Tongue (tissue), 2 donors: ENCODE results near the gene TRRAP. TPM values are rescaled to one million over a fixed set of nuclear protein-coding genes. Genes with fewer than 3 reads are reported as not detected.
"Not testable (repeated sequence)": the region's sequence is repeated elsewhere in the genome, so short reads cannot be mapped to it uniquely, and the experiment has no call there.

Experiments used
- DNase-seq: peaks from one replicate; pipeline ENCODE4 v3.0.0-alpha.2; 2015
- total RNA-seq: library from RNA; depleted of rRNA; stranded (reverse); fragments of >200 nt; gene quantifications from one replicate; pipeline ENCODE4 v1.2.3, GENCODE V29; 2014

TRRAP gene
- 34.6 TPM for total RNA-seq

DNA sequence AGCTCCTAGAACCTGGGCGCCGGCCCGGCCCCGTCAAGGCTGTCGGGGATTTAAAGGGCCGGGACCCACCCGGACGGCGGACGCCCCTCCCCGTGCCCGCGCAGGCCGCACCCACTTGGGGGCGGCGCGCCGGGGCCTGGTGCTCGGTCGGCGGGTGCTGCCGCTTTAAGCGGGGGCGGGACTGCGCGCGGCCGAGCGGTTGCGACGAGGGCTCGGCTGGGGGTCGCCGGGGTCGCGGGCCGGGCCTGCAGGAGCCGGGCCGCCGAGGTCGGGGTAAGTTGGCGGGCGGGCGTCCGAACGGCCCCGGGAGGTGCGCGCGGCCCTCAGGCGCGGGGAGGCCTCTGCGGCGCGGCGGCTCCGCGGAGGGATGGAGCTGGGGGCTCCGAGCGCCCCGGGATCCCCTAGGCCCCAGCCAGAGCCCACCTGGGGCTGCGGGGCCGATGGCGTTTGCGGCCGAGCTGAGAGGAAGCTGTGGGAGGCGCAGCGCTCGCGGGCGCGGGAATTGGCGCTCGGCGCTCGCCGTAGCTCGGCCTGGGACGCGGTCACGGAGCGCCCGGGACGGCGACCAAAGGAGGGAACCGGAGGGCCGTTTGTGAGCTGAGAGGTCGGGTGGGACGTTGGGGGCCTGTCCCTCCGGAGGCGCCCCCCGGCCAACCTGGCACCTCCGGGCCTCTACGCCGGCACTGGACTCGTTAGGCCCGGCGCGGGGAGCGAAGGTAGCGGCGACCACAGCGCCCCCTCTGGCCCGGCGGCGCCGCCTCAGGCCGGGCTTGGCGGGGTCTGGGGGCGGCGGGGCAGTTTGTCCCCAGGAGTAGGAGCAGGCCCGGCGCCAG lies at the start of gene TRRAP:
TRRAP (plus strand) TSS at position 168 of the 833 bp plus-strand sequence. CDS start 2,619 bp downstream, outside the sequence.
- DNase-seq: peak; percentile 84

- DNase-seq: no peak
Observed at GRCh38 chr7:98830972-98831548, 47.3 kb upstream of the TRRAP start.

- no peak for DNase-seq
Observed at GRCh38 chr7:98831641-98832221, 46.6 kb upstream of the TRRAP start.

DNA sequence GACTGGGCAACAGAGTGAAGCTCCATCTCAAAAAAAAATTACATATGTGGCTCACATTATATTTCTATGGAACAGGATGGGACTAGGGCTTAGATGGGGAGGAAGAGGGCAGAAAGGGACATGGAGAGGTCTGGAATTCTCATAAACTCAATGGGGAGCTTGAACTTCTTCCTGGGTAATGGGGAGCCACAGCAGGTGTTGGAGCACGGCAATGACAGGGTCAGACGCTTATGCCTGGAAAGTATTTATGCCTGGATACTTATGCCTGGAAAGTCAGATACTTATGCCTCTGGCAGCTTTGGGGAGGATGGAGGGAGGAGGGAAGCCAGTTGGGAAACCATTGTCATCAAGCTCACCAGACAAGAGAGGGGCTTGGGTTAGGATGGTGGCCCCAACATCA lies 45.3 kb upstream of the TRRAP start:
- no peak for DNase-seq

GRCh38 chr7:98834949-98835348 lies 43.4 kb upstream of the TRRAP start:
- DNase-seq: no peak

DNA sequence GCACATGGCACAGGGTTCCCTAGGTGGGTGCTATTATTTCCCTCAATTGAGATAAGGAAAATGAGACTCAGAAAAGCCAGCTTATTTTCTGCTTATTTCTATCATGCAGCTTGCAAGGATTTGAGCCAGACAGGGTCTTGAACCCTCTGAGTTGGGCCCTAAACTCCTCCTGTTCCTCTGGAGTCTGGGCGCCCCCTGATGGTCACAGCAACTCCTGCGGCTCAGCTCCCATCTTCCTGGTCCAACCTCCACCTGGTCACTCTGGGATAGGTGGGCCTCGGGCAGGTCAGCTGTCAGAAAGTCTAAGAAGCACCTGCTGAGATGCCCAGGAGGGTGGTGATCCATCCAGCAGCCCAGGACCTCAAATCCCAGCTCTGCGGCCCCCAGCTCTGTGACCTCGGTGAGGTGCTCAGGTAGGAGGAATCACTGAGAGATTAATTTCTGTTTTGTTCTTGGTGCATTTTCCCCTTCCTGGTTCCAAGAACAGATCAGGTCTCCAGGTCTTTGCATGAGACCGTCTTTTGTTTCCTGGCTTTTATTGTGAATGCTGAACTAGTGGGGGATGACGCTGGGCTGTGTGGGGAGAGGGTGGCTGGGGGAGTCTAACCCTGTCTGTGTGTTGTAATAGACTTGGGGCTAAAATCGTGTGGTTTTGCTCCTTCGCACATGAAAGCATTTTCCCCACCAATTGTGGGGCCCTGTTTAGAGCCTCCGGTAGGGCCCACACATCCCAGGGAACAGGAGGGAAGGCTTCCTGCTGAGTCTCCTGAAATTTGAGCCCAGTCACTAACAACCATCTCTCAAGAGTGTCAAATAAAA lies 41.3 kb upstream of the TRRAP start:
- DNase-seq: peak; percentile 60

DNA sequence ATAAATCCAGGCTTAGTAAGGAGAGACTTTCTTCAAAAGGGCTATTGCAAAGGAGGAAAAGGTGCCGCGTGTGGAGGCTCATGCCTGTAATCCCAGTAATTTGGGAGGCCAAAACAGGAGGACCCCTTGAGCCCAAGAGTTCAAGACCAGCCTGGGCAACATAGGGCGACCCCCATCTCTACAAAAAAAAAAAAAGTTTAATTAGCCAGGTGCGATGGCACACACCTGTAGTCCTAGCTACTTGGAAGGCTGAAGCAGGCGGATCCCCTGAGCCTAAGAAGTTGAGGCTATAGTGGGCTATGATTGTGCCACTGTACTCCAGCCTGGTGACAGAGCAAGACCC lies 40.7 kb upstream of the TRRAP start:
- no peak for DNase-seq

- DNase-seq: no peak
Observed at GRCh38 chr7:98840096-98840495, 38.2 kb upstream of the TRRAP start.

DNA sequence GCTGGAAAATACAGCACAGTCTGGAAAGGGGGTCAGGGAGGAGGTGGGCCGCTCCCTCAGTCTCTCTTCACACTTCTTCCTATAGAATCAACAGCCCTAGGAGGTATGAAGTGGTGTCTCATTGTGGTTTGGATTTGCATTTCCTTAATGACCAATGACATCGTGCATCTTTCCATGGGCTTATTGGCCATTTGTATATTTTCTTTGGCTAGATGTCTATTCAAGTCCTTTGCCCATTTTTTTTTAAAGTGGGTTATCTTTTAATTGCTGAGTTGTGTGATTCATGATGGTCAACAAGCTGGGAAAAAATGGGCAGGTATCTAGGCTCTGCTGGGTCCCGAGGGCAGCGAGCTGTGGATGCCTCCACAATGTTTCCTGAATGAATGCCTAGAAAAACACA lies 37.6 kb upstream of the TRRAP start:
- no peak for DNase-seq

DNA sequence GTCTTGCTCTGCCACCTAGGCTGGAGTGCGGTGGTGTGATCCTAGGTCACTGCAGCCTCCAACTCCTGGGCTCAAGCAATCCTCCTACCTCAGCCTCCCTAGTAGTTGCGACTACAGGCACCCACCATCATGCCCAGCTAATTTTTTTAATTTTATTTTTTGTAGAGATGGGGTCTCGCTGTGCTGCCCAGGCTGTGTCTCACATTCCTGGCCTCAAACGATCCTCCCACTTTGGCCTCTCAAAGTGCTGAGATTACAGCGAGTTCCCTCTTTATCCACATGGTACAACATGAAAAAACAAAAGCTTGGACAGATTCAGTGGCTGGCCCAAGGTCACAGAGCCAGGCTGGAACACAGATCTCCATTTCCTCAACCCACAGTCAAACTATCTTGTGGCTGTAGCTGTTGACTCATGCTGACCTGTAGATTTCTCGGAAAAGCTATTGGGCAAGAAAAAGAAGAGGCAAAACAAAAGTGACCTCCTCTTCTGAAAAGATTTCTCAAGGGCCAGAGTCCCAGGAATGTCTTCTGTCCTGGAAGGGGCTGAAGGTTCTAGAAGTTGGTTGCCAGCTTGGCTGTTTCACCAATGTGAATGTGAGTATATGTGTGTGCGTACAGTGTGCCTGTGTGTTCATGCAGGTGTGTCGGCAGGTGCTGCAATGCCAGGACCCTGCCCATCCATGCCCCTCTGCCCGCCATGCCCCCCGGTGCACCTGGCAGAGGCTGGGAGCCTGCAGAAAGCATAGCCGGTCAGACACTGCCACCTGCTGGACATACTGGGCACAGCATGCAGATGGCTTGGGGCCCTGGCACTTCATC lies 36.9 kb upstream of the TRRAP start:
- DNase-seq: peak; percentile 68

- not testable (repeated sequence) for DNase-seq
Observed at GRCh38 chr7:98842552-98842951, 35.8 kb upstream of the TRRAP start.

DNA sequence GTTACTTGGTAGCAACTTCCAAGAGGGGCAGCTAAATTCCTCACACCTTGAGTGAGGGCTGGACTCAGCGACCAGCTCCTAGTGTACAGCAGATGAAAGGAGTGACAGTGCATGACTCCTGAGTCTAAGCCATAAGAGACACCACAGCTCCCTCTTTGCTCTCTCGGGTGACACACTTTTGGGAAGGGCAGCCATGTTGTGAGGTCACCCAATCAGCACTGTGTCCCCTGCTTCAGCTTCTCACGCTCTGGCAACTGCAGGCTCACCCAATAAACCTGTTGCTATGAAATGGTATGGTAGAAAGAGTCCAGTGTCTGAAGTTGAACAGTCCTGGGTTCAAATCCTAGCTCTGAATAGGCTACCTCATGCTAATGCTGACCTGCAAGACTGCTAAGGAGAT lies 29.4 kb upstream of the TRRAP start:
- no peak for DNase-seq

- DNase-seq: no peak
Observed at GRCh38 chr7:98852826-98853225, 25.5 kb upstream of the TRRAP start.

DNA sequence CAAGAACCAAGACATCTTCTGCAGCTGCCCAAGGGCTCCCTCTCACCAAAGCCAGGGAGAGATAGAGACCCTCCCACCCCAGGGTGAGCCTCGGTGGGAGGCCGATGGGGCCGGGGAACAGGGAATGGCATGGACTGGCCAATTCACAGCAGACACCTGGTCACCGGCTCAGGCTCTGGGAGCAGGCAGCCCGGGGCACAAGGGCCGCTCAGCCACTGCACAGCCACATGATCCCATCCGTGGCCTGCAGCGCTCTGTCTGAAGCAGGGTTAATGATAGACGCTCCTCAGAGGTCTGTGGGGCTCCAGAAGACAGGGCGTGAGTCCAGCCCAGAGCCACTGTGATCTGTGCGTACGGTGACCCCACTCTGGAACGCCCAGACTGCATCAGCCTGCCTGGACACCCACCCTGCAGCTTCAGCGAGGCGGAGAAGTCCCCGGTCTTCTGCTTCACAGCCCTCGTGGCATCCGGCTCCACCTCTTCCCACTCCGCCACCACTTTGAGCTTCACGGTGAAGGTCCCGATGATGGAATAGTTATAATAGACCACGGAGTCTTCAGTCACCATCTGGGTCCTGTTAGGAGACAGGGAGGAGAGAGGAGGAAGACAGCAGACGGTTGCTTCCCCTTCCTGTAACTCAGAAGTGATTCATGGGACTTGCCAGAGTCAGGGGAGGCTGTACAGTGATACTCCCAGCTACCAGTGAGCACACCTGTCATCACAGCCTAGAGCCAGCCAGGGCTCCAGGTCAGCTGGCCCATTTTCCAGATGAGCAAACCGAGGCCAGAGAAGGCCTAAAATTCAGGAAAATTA lies 22.5 kb upstream of the TRRAP start:
- DNase-seq: no peak

- no peak for DNase-seq
Observed at GRCh38 chr7:98860071-98860470, 18.3 kb upstream of the TRRAP start.

- no peak for DNase-seq
Observed at GRCh38 chr7:98862203-98862602, 16.1 kb upstream of the TRRAP start.

DNA sequence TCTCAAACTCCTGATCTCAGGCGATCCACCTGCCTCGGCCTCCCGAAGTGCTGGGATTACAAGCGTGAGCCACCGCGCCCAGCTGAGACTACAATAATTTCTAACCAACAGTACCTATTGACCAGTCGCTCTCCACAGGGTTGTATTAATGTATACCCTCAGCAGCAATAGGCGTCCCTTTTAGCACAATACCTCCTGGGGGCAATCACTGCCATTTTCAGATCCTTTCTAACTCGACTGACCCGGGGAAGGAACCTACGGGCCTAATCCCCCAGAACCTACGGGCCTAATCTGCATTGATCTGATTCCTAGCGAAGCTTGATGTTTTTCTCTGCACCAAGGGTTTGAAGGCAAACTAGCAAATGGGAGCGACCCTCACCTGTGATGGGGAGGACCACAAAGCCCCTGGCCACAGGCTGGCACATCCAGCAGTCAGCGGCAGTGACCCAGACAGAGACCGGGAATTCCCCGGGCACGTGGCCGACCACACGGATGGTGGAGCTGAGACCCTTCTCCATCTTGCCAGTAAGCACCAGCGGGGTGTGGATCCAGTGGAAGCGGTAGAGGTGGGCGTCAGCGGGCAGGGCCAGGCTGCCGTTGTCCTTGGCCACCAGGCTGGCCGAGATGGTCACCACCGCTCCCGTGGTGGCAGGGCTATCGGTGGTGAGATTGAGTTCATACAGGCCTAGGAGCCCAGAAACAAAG lies 15.5 kb upstream of the TRRAP start:
- no peak for DNase-seq

DNA sequence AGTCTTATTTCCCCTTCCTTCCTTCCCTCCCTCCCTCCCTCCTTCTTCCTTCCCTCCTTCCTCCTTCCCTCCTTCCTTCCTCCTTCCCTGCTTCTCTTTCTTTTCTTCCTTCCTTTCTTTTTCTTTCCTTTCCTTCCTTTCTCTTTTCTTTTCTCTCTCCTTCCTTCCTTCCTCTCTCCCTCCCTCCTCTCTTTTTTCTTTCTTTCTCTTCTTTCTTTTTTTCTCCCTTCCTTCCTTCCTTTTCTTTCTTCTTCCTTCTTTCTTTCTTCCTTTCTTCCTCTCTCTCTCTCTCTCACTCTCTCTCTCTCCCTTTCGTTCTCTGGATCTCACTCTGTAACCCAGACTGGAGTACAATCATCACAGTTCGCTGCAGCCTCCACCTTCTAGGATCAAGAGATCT lies 14.7 kb upstream of the TRRAP start:
- no peak for DNase-seq

DNA sequence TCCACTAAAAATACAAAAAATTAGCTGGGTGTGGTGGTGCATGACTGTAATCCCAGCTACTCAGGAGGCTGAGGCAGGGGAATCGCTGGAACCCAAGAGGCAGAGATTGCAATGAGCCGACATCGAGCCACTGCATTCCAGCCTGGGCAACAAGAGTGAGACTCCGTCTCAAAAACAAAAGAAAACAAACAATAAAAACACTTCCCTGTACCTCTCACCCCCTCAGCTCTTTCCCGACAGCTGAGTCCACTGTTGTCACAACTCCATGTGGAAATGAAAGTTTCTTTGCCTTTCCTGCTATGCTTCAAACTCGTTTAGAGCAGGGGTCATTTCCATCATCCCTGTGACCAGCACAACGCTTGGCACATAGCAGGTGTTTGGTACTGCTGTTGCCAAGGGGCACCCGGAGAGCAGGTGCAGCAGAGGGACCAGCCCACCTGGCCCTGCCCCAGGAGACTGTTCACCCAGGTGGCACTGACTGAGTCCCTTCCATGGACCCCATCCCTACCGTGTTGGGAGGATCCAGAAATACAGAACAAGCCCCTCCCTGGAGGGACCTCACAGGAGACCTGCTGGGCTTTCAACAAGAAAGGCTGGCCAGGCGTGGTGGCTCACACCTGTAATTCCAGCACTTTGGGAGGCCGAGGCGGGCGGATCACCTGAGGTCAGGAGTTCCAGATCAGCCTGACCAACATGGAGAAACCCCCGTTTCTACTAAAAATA lies 13.4 kb upstream of the TRRAP start:
- DNase-seq: no peak

GRCh38 chr7:98866351-98866750 lies 12.0 kb upstream of the TRRAP start:
- no peak for DNase-seq
